Activated CD4-positive, CD25-positive, alpha-beta regulatory T cell treated with anti-CD3 and anti-CD28 coated beads, Interleukin-2, amount 50 U/mL, for 16 hours (primary cell): ENCODE data around the gene SCNN1A.

ENCODE experiments used
- DNase-seq: peaks from one replicate; pipeline ENCODE4 v3.0.0-alpha.2; 2020; ENCODE audit warnings: low read depth, low spot score

Gene SCNN1A

GRCh38 chr12:6334940-6335450 is 40.4 kb downstream of the SCNN1A start:
- DNase-seq: no peak

GRCh38 chr12:6334359-6334758 is 41.0 kb downstream of the SCNN1A start:
- no peak for DNase-seq

DNA sequence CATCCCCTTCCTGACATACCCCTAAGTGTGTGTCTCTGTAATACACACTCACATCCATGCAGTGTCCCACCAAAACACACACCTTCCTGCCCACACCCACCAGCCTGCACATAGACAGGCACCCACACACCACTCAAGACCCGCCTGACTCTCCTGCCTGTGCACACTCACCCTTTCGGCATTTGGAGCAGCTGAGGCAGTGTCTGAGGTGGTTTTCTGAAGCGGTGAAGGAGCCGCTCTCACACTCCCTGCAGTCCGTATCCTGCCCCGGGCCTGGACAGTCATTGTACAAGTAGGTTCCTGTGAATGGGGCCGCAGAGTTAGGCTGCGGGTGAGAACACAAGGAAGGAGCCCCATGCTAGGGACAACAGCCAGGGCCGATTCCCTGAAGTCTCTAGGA is 41.8 kb downstream of the SCNN1A start:
- DNase-seq: no peak

DNA sequence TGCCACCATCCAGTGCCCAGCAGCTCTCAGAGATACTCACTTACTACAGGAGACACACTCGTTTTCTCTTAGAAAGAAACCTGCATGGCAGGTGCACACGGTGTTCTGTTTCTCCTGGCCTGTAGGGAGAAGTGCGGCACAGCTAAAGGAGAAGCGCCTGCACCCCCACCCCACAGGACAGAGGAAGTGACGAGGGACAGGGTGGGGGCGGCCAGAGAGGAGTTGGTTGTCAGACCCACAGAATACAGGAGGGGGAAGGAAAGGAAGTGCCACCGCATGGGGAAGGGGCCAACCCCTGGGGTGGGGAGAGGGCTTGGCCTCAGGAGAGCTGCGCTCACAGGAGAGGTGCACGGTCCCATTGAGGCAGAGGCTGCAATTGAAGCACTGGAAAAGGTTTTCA is 42.3 kb downstream of the SCNN1A start:
- no peak for DNase-seq

- no peak for DNase-seq
These were observed 42.9 kb downstream of the SCNN1A start for GRCh38 chr12:6332459-6332858.

DNA sequence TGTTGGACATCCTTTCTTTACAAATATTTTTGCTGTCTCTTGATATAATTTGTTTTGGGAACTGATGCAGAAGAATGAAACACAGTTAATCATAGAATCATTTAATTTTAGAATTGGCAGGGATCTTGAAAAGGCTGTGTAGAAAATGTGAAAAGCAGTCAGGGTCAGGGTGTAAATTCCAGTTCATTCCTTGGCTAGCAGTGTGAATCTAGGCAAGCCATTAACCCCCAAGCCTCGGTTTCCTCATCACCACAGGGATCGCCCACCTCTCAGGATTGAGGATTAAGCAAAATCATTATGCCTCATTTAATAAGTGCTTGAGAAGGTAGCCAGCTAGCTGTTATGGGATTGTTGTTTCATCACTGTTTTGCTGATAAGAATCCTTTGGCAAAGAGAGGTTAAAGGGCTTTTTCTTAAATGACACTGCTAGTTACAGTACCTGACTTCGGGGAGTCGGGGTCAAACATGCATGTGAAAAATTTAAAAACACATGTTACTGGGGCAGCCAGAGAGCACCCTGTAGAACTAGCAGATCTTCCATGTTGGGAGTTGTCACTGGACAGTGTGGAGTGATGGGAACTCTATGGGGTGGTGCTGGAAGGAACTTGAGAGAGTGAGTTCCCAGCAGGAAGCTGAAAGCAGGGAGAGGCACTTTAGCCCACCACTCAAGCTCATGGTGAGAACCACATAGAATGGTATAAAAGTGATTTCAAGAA is 44.2 kb downstream of the SCNN1A start:
- no peak for DNase-seq

DNA sequence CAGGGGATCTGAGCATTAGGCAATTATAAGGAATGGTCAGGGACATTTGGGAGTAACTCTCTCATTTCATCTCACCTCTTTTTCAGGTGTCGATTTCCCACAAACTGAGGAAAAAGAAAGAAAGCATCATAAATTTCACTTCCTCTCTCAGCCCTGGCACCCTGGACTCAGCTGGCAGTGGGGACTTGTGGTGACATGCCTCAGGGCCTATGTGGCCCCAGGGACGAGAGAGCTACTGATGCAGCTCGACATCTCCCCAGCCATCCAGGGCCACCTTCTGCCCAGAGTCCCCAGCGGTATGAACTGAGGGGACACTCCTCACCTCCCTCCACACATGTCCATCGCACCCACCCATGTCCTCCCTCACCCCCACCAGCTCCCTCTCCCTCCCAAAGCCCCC is 45.2 kb downstream of the SCNN1A start:
- no peak for DNase-seq

- DNase-seq: no peak
These were observed 45.7 kb downstream of the SCNN1A start for GRCh38 chr12:6329703-6330064.

- DNase-seq: no peak
These were observed 46.2 kb downstream of the SCNN1A start for GRCh38 chr12:6328945-6329702.

DNA sequence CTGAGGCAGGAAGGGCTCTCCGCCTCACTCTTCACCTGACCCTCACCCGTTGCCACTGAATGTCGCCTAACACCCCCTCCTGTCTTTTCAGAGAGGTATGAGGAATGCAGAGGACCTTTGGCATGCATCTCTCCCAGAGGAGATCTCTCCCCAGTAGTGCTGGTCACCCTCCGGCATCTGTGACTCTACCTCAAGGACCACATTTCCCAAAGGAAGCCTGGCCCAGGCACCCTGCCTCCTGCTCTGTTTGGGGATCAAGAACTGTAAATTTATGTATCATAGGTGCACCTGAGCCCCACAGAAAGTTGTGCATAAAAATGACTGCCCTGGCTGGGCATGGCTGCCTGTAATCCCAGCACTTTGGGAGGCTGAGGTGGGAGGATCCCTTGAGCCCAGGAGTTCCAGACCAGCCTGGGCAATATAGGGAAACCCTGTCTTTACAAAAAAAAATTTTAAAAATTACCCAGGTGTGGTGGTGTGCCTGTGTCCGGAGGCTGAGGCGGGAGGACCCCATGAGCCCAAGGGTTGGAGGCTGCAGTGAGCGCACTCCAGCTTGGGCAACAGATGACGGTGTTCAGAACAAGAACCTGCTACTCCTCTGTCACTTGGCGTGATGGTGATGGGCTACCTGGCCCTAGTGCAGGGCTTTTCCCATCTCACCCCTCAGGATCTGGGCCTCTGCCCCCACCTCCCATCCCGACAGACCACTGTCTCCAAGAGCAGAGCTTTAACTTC is 47.2 kb downstream of the SCNN1A start:
- no peak for DNase-seq

DNA sequence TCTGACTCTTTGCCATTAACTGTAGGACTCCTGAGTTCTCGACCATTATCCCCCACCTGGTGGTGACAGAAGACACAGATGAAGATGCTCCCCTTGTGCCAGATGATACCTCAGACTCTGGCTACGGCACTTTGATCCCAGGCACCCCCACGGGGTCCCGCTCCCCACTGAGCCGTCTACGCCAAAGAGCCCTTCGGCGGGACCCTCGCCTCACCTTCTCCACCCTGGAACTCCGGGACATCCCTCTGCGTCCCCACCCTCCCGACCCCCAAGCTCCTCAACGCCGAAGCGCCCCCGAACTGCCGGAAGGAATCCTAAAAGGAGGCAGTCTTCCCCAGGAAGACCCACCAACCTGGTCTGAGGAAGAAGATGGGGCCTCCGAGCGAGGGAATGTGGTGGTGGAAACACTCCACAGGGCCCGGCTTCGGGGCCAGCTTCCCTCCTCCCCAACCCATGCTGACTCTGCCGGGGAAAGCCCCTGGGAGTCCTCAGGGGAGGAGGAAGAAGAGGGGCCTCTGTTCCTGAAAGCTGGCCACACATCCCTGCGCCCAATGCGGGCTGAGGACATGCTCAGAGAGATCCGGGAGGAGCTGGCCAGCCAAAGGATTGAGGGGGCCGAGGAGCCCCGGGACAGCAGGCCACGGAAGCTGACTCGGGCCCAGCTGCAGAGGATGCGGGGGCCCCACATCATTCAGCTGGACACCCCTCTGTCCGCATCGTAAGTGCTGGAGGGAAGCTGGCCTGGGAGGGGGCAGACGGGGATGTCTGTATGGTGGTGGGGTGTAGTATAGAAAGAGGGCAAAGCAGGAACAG is 47.9 kb downstream of the SCNN1A start:
- DNase-seq: no peak

DNA sequence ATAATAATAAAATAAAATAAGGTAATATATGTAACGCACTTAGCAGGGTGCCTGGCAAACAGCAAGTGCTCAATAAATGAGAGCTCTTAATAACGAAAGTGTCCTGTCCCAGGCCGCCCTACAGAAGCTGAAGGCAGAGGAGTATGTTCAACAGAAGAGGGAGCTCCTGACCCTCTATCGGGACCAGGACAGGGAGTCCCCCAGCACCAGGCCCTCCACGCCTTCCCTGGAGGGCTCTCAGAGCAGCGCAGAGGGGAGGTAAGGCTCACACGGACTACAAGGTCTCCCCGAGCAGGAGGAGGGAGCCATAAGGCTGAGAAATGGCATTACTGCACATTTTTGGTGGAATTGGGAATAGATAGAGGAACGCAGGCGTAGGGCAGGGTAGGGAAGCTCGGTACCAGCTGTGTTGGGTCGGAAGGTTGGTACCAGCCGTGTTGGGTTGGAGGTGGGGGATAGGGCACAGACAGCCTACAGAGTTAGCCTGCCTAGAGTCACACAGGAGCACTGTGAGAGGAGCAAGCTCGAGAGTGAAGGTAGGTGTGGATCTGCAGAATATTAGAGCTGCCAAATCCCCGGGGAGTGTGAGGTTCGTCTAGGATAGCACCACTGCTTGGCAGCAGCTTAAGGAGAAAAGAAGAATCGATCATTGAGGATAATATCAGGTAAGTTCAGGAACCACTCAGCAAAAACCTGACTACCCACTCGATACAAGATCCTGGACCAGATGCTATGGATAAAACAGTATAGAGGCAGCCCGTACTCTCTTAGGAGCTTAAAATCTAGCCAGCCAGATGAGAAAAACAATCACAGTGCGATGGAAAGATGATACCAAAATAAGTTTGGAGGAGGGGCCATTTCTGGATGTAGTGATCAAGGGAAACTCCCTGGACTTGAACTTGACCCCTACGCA is 48.8 kb downstream of the SCNN1A start:
- DNase-seq: no peak

- no peak for DNase-seq
These were observed 50.2 kb downstream of the SCNN1A start for GRCh38 chr12:6324936-6325750.

- DNase-seq: no peak
These were observed 51.2 kb downstream of the SCNN1A start for GRCh38 chr12:6323995-6324711.

GRCh38 chr12:6323340-6323994 is 51.9 kb downstream of the SCNN1A start:
- no peak for DNase-seq

DNA sequence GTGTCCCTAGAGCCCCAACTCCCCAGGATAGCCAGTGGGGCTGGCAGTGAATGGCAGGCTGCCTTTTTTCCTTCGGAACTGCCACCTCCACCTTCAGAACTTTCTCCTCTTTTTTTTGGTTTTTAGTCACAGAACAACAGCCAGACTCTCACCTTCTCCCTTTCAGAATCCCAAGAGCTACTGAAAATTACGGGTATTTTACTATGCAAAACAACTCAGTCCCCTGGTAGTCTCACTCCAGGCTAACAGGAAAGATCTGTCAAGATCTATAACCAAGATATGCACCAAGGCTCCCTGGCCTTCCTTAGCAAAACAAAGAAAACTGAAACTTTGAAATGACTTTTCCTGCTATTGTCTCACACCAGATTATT is 52.4 kb downstream of the SCNN1A start:
- no peak for DNase-seq

GRCh38 chr12:6322352-6322751 is 53.0 kb downstream of the SCNN1A start:
- DNase-seq: no peak

DNA sequence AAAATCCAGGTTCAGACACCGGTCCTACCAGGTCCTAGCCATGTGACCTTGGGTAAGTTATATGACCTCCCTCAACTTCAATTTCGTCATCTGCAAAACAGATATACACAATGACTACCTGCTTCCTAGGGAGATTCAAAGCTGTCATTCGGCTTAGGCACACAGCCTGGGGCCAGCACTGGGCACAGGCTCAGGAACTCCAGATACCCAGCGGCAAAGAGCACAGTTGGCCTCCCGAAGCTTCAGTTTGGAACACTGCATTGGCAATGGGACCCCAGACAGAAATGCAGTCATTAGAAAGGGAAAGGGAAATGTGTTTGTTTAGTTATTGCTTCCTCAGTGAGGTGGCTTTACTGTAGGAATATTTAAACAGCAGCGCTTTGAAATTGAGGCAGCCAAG is 53.5 kb downstream of the SCNN1A start:
- DNase-seq: no peak

DNA sequence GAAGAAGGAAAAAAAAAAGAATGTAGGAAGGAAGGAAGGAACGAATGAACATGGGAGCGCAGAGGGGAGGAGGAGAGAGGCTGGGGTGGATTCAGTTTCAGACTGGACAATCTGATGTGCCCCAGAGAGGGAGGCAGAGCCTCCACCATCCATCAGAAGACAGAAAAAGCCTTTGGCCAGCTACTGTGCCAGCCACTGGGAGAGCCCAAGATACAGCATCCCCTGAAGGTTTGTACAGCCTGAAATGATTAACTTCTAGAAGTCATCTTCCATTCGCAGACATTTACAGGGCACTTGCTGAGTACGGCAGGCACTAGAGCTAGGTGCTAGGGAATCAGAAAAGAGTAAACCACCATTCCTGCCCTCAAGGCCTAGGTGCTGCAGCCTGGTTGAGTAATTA is 55.9 kb downstream of the SCNN1A start:
- DNase-seq: no peak
